BLaER1 treated with 17β-estradiol and CSF1 and Interleukin-3, amounts not matched to agents 10 nM and 100 nM (cell line): Measurements from ENCODE around the gene USP54.

Source experiments
- H3K27ac ChIP-seq, 11 experiments: shearing (Covaris generic); formaldehyde crosslinking; 2 replicates each; pipeline ENCODE4 v1.8.1; 2022
- H3K27me3 ChIP-seq, 11 experiments: shearing (Covaris generic); formaldehyde crosslinking; 2 replicates each; pipeline ENCODE4 v1.8.1; 2022
- H3K36me3 ChIP-seq, 11 experiments: shearing (Covaris generic); formaldehyde crosslinking; 2 replicates each; pipeline ENCODE4 v1.8.1; 2022
- H3K4me1 ChIP-seq, 10 experiments: shearing (Covaris generic); formaldehyde crosslinking; 2 replicates each; pipeline ENCODE4 v1.8.1; 2022
- H3K4me2 ChIP-seq, 11 experiments: shearing (Covaris generic); formaldehyde crosslinking; 2 replicates each; pipeline ENCODE4 v1.8.1; 2022
- H3K4me3 ChIP-seq, 10 experiments: shearing (Covaris generic); formaldehyde crosslinking; 2 replicates each; pipeline ENCODE4 v1.8.1; 2022
- H3K9ac ChIP-seq, 11 experiments: shearing (Covaris generic); formaldehyde crosslinking; 2 replicates each; pipeline ENCODE4 v1.8.1; 2022
- H3K9me3 ChIP-seq, 11 experiments: shearing (Covaris generic); formaldehyde crosslinking; replicated peaks in 1 of 11; 2 replicates each; pipeline ENCODE4 v1.8.1; 2022
- H4K20me1 ChIP-seq, 11 experiments: shearing (Covaris generic); formaldehyde crosslinking; 2 replicates each; pipeline ENCODE4 v1.8.1; 2022
- Cebpa-rat ChIP-seq, 11 experiments: shearing (Covaris generic); IDR thresholded peaks; 2 replicates each; pipeline ENCODE4 v1.8.1; 2022

USP54 gene

DNA sequence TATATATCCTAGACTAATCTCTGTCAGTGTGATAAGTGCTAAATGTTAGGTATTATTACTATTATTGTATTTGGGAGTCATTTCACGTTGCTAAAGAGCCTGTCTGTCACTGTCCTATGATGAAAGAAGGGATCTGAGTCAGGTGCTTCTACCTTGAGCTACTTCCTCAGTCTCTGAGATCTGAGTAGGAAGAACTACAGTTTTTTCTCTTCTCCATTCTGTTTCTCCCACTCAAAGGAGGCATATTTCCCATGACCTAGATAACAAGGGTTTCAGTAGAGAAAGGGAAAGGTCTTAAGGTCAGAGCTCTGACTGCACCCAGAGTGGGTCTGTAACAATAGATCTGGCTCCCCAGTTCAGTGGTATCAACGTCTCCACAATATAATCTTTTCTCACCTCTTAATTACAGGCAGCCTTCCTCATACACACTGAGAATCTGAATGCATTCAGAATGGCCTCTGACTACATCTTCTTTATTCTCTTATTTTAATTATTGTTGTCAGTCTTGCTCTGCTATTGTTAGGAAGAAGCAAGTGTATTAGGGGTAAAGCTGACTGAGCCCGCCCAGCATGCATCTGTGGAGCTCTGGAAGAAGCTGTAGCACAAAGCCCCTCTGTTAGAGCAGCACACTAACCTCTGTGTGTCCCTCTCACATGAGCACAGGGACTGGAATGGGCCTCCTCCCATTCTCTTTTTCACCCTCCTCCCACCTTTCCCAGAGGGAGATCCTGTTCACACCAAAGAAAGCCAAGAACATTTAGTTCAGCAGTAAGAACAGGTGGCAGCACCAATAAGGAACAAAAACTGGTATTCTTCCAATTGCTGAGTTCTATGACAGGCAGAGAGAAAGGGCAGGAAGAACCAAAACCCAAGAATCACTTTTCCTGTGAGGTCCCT is 38.1 kb downstream of the USP54 start:
- peak overlapping the region in 8 of 11 experiments; percentile 2 to 56 (median 22); a peak in 10 of 22 replicates for H3K4me2 ChIP-seq
- no peak overlapping the region for H3K4me3 ChIP-seq
- no peak for TF ChIP-seq Cebpa-rat (IDR thresholded peaks at IDR 0.05)
- H3K36me3 ChIP-seq: no peaks in the 10 kb centered on the region
- H3K27ac ChIP-seq: no peak overlapping the region
- peaks cover 0 to 15% (median 13%) of the 10 kb centered on the region in 10 experiments; a peak in 13 of 20 replicates for H3K4me1 ChIP-seq
- no peak overlapping the region for H3K9ac ChIP-seq
- H3K27me3 ChIP-seq: no peaks in the 10 kb centered on the region
- no peaks in the 10 kb centered on the region for H4K20me1 ChIP-seq
- no peaks in the 10 kb centered on the region for H3K9me3 ChIP-seq

DNA sequence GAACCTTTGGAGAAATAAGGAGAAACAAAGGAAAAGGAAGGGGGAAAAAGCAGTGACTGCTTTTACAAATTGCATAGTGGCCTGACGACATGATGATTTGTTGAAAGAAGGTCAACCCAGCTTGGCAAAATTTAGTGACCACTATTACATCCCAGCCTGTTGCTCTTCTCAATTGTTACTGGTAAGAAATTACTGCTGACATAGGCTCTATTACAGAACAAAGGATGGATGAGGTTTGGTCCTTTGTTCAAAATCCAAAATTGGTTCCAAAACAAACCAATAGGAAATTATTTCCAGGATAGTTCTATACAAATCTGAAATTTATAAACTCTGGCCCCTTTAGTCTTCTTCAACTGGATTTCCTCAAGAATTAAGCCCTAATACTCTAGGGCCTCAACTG is 39.6 kb downstream of the USP54 start:
- no peak overlapping the region for H3K27ac ChIP-seq
- H3K4me2 ChIP-seq: no peak overlapping the region
- H3K4me1 ChIP-seq: peaks cover 0 to 15% (median 13%) of the 10 kb centered on the region in 10 experiments; a peak in 13 of 20 replicates
- no peaks in the 10 kb centered on the region for H3K36me3 ChIP-seq
- H4K20me1 ChIP-seq: no peaks in the 10 kb centered on the region
- H3K27me3 ChIP-seq: no peaks in the 10 kb centered on the region
- H3K9ac ChIP-seq: no peak overlapping the region
- no peak for TF ChIP-seq Cebpa-rat (IDR thresholded peaks at IDR 0.05)
- H3K9me3 ChIP-seq: peaks cover 0 to 8% (median 0%) of the 10 kb centered on the region in 11 experiments; a peak in 5 of 22 replicates
- H3K4me3 ChIP-seq: no peak overlapping the region

DNA sequence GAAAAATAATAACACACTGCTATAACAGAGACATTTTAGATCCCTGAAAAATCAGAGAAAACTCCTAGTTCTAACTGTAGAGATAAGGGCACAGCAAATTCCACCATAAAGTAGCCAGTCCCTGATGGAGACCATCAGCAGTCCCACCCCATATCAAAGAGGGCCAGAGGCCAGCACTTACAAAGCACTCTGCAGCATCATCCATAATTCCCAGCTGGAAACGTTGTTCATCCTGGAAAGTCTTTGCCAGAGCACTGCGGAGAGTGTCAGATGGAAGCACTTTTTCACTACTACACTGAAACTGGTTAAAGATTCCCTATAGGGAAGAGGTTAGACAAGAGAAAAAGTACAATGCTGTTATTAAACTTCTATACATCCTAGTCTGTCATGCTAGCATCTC is 45.8 kb downstream of the USP54 start:
- no peak overlapping the region for H3K27ac ChIP-seq
- peaks cover 0 to 8% (median 0%) of the 10 kb centered on the region in 11 experiments; a peak in 5 of 22 replicates for H3K9me3 ChIP-seq
- H4K20me1 ChIP-seq: no peaks in the 10 kb centered on the region
- TF ChIP-seq Cebpa-rat (IDR thresholded peaks at IDR 0.05): no peak
- H3K9ac ChIP-seq: no peak overlapping the region
- no peak overlapping the region for H3K4me2 ChIP-seq
- H3K36me3 ChIP-seq: peaks cover 0 to 19% (median 10%) of the 10 kb centered on the region in 11 experiments; a peak in 9 of 22 replicates
- no peak overlapping the region for H3K4me3 ChIP-seq
- no peaks in the 10 kb centered on the region for H3K27me3 ChIP-seq
- no peaks in the 10 kb centered on the region for H3K4me1 ChIP-seq

DNA sequence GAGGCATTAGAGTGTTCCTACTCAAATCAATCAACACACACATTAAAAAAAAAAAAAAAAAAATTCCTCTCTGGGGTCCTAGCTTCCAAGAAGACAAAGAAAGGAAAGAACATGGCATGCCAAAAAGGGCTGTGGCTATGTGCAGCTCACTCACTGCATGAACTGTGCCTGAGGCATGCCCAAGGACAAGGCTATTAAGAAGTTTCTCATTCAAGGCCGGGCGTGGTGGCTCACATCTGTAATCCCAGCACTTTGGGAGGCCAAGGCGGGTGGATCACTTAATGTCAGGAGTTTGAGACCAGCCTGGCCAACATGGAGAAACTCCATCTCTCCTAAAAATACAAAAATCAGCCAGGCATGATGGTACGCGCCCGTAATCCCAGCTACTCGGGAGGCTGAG is 53.4 kb downstream of the USP54 start:
- Histone ChIP-seq H3K27me3 (no peaks in the 10 kb centered on the region), H3K27ac (no peak overlapping the region), H3K9ac (no peak overlapping the region), H3K4me3 (no peak overlapping the region), H3K36me3 (peaks cover 0 to 46% (median 17%) of the 10 kb centered on the region in 11 experiments; a peak in 11 of 22 replicates), H3K4me2 (no peak overlapping the region), H3K4me1 (no peaks in the 10 kb centered on the region), H4K20me1 (no peaks in the 10 kb centered on the region), H3K9me3 (no peaks in the 10 kb centered on the region)
- no peak for TF ChIP-seq Cebpa-rat (IDR thresholded peaks at IDR 0.05)

DNA sequence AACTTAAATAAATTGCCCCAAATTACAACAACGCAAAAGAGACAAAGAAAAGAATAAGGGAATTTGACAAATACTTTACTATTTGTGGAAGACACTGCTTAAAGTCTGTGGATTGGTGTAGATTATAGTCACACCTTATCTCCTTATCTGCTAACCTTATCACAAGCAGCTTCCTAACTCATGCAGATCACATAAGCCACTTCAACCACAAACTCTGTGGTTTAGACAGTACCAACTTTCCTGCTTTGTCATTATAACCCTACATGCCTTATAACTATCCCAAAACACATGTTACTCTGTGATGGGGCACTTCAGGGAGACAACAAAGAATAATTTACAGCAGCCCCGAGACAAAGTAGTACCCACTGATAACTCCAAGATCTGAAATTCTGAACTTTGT is 53.9 kb downstream of the USP54 start:
- Histone ChIP-seq H4K20me1 (no peaks in the 10 kb centered on the region), H3K9ac (no peak overlapping the region)
- no peak for TF ChIP-seq Cebpa-rat (IDR thresholded peaks at IDR 0.05)

DNA sequence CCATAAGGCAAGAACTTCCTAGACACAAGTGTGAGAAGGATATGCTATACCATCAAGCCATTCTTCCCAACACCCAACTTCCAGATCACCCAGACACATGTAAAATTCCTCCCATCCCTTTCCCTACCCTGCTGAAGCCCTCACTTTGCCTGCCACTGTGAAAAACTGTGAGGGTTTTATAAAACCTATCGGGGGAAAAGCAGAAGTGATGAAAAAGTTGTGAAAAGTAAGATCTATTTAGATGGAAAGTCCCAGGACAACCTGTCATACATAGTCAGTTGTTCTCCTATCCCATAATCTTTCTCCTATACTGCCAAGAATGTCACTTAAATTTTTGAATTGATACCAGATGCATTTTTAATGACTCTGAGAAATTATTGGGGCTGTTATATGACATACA is 56.3 kb downstream of the USP54 start:
- no peak overlapping the region for H3K4me2 ChIP-seq
- no peak overlapping the region for H3K27ac ChIP-seq
- no peaks in the 10 kb centered on the region for H3K4me1 ChIP-seq
- no peak overlapping the region for H3K4me3 ChIP-seq
- H3K9me3 ChIP-seq: no peaks in the 10 kb centered on the region
- no peaks in the 10 kb centered on the region for H4K20me1 ChIP-seq
- TF ChIP-seq Cebpa-rat (IDR thresholded peaks at IDR 0.05): no peak
- H3K36me3 ChIP-seq: peaks cover 0 to 31% (median 9%) of the 10 kb centered on the region in 11 experiments; a peak in 8 of 22 replicates
- no peak overlapping the region for H3K9ac ChIP-seq
- no peaks in the 10 kb centered on the region for H3K27me3 ChIP-seq

More for the DNA sequence above, 53.9 kb downstream of the USP54 start:
- Histone ChIP-seq H3K27ac (no peak overlapping the region), H3K4me2 (no peak overlapping the region), H3K27me3 (no peaks in the 10 kb centered on the region), H3K9me3 (no peaks in the 10 kb centered on the region), H3K36me3 (peaks cover 0 to 46% (median 14%) of the 10 kb centered on the region in 11 experiments; a peak in 11 of 22 replicates), H3K4me3 (no peak overlapping the region), H3K4me1 (no peaks in the 10 kb centered on the region)

DNA sequence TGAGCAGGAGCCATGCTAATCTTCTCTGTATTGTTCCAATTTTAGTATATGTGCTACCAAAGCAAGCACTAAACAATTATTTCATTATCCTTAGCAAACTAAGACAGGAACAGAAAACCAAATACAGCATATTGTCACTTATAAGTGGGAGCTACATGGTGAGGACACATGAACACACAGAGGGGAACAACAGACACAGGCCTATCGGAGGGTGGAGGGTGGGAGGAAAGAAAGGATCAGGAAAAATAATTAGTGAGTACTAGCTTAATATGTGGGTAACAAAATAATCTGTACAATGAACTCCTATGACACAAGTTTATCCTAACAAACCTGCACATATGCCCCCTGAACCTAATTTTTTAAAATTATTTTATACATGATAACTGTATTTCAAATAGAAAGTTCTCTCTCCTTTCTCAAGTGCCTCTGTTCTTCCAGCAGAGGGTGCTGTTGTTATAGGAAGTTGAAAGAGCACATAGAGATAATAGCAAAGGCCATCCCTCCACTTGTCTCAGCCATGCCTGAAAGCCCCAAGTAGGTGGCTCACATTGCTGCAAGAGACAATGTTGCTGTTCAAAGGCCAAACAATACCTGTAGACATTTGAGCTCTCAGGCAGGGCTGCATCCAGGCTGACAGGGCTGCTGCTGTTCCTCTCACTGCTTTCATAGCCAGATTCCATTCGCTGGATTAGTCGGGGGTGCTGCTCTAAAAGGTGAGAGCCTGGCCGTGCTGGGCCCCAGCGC is 61.9 kb downstream of the USP54 start:
- H3K36me3 ChIP-seq: peaks cover 0 to 32% (median 3%) of the 10 kb centered on the region in 11 experiments; a peak in 7 of 22 replicates
- H3K4me2 ChIP-seq: no peak overlapping the region
- no peak overlapping the region for H3K27ac ChIP-seq
- no peaks in the 10 kb centered on the region for H3K4me1 ChIP-seq
- no peaks in the 10 kb centered on the region for H3K9me3 ChIP-seq
- no peak overlapping the region for H3K9ac ChIP-seq
- no peaks in the 10 kb centered on the region for H4K20me1 ChIP-seq
- H3K27me3 ChIP-seq: no peaks in the 10 kb centered on the region
- H3K4me3 ChIP-seq: no peak overlapping the region
- no peak for TF ChIP-seq Cebpa-rat (IDR thresholded peaks at IDR 0.05)

DNA sequence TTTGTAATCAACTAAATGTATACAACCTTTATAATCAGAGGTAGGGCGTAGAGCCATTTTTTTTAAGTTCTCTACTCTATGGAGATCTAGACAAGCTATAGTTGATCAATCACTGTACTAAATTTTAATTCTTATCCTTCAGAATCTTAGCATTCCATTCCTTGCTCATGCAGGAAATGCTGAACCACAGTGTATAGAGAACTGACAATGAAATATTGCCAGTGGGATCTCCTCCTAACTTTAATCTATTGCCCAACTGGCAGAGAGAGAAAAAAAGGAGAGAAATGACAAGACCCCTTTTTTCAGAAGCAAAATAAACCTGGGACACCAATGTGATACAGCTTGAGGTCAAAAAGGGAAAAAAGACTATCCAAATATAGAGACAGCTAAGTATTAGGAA is 68.9 kb downstream of the USP54 start:
- Histone ChIP-seq H3K27ac (no peak overlapping the region), H3K4me2 (no peak overlapping the region), H4K20me1 (no peaks in the 10 kb centered on the region), H3K36me3 (peaks cover 13 to 70% (median 25%) of the 10 kb centered on the region in 11 experiments), H3K9ac (no peak overlapping the region), H3K4me3 (no peak overlapping the region), H3K9me3 (no peaks in the 10 kb centered on the region), H3K4me1 (peaks cover 0 to 2% (median 0%) of the 10 kb centered on the region in 10 experiments; a peak in 1 of 20 replicates), H3K27me3 (no peaks in the 10 kb centered on the region)
- no peak for TF ChIP-seq Cebpa-rat (IDR thresholded peaks at IDR 0.05)

DNA sequence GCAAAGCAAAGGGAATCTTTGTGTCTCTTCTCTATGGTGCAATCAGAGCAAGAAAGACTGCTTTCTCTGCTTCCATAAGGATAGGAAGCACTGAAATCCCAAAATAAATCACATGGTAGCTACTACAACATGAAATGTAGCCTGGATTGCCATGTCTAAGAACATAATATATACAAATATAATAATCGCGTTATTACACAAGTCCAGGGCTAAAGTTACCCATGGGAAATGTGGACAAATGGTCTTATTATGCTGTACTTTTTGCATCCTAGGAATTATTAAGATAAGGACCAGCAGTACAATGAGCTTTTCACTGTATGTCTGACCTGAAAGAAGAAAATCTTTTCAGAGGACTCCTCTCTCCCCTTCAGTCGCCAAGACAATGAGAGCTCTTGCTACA is 71.8 kb downstream of the USP54 start:
- no peaks in the 10 kb centered on the region for H4K20me1 ChIP-seq
- H3K9ac ChIP-seq: no peak overlapping the region
- H3K36me3 ChIP-seq: peaks cover 16 to 69% (median 37%) of the 10 kb centered on the region in 11 experiments; a peak in 21 of 22 replicates
- no peak for TF ChIP-seq Cebpa-rat (IDR thresholded peaks at IDR 0.05)
- no peak overlapping the region for H3K27ac ChIP-seq
- H3K4me1 ChIP-seq: peaks cover 0 to 5% (median 0%) of the 10 kb centered on the region in 10 experiments; a peak in 1 of 20 replicates
- H3K4me3 ChIP-seq: no peak overlapping the region
- H3K4me2 ChIP-seq: no peak overlapping the region
- H3K9me3 ChIP-seq: no peaks in the 10 kb centered on the region
- no peaks in the 10 kb centered on the region for H3K27me3 ChIP-seq
